ENCODE results near the gene FIZ1. TPM values are rescaled to one million over a fixed set of nuclear protein-coding genes. Genes with fewer than 3 reads are reported as not detected.

The FIZ1 gene
- total RNA-seq, 1 donor from 2014 or later, result 19.1 TPM

DNA sequence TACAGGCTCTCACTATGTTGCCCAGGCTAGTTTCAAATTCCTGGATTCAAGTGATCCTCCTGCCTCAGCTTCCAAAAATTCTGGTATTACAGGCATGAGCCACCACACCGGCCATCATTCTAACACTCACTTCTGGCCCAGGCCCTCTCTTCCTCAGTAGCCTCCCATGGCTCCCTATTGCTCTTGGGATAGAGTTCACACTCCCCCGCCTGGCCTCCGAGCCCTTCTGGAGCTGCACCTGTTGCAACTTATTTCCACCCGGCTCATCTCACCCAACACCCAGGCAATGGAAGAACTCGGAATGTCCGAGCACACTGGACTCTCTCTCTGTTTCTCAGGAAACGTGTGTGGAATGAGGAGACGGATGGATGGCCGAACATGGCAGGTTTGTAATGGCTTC is 45.0 kb downstream of the FIZ1 start:
- no peaks in the 10 kb centered on the region for H3K9me3 Mint-ChIP-seq (ENCODE audit: unreplicated experiment)
- no peaks in the 10 kb centered on the region for H3K36me3 Mint-ChIP-seq (ENCODE audit: unreplicated experiment)
- no peak for DNase-seq (ENCODE audit: extremely low spot score, unreplicated experiment)
- H3K27me3 Mint-ChIP-seq (ENCODE audit: unreplicated experiment), result no peaks in the 10 kb centered on the region
- H3K4me3 Mint-ChIP-seq (ENCODE audit: unreplicated experiment), result no peak overlapping the region
- H3K27ac Mint-ChIP-seq (ENCODE audit: unreplicated experiment), result no peak overlapping the region
- TF ChIP-seq, protein P1, sequence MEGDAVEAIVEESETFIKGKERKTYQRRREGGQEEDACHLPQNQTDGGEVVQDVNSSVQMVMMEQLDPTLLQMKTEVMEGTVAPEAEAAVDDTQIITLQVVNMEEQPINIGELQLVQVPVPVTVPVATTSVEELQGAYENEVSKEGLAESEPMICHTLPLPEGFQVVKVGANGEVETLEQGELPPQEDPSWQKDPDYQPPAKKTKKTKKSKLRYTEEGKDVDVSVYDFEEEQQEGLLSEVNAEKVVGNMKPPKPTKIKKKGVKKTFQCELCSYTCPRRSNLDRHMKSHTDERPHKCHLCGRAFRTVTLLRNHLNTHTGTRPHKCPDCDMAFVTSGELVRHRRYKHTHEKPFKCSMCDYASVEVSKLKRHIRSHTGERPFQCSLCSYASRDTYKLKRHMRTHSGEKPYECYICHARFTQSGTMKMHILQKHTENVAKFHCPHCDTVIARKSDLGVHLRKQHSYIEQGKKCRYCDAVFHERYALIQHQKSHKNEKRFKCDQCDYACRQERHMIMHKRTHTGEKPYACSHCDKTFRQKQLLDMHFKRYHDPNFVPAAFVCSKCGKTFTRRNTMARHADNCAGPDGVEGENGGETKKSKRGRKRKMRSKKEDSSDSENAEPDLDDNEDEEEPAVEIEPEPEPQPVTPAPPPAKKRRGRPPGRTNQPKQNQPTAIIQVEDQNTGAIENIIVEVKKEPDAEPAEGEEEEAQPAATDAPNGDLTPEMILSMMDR (IDR thresholded peaks at IDR 0.05), result no peak
- H3K4me1 Mint-ChIP-seq (ENCODE audit: unreplicated experiment), result peaks cover 35% of the 10 kb centered on the region

DNA sequence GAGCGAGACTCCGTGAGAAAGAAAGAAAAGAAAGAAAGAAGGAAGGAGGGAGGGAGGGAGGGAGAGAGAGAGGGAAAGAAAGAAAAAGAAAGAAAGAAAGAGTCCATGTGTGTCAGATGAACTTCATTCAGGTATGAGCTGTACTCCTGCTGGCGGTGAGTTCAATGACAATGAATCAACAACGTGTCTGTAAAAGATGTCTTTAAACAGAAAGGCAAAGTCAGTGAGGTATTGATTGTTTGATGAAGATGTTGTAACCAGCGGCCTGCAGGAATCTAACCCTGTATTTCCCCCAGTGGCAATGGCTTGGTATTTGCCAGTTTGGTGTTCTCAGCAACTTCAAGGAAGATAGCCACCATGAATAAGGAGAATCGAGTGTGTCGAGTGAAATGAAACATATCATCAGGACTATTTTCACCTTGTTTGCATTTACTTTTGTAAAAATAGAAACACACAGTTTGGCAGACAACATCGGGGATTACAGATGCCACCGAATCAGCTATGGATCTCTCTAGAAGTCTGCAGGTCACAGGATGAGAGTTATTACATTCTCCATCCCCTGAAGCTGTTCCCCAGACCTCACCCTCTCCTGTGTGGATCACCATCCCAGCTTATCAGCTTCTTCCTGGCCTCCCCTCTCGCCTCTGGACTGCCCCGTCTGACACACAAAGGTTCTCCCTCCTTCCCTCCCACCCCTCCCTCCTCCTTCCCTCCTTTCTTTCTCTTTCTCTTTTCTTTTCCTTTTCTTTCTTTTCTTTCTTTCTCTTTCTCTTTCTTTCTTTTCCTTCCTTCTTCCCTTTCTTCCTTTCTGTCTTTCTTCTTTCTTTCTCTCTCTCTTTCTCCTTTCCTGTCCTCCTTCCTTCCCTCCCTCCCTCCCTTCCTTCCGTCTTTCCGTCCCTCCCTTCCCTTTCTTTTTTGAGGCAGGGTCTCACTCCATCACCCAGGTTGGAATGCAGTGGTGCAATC is 45.8 kb downstream of the FIZ1 start:
- Mint-ChIP-seq H3K9me3 (ENCODE audit: unreplicated experiment) (no peaks in the 10 kb centered on the region), H3K4me3 (ENCODE audit: unreplicated experiment) (no peak overlapping the region), H3K27me3 (ENCODE audit: unreplicated experiment) (no peaks in the 10 kb centered on the region), H3K36me3 (ENCODE audit: unreplicated experiment) (no peaks in the 10 kb centered on the region), H3K4me1 (ENCODE audit: unreplicated experiment) (peaks cover 41% of the 10 kb centered on the region), H3K27ac (ENCODE audit: unreplicated experiment) (peak overlapping the region; percentile 92)
- DNase-seq (ENCODE audit: extremely low spot score, unreplicated experiment), result no peak
- TF ChIP-seq, protein P1 (IDR thresholded peaks at IDR 0.05), result no peak

DNA sequence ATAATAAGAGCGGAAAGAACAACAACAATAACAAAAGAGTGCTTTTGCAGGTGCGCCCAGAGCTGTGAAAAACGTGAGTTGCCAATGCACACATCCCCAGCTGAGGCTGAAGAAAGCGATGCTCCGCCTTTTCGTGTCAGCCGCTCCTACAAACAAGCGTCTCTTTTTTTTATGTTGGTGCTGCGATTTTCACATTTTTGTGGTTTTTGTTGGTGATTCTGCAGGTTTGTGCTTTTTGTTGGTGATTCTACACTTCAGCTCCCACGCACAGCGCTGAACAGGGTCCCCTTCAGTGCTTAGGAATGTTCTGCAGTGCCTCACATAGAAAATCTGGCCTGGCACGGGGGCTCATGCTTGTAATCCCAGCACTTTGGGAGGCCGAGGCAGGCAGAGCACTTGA is 46.7 kb downstream of the FIZ1 start:
- no peak for DNase-seq (ENCODE audit: extremely low spot score, unreplicated experiment)
- Mint-ChIP-seq H3K27ac (ENCODE audit: unreplicated experiment) (peak overlapping the region; percentile 92), H3K27me3 (ENCODE audit: unreplicated experiment) (no peaks in the 10 kb centered on the region), H3K4me1 (ENCODE audit: unreplicated experiment) (peaks cover 49% of the 10 kb centered on the region), H3K36me3 (ENCODE audit: unreplicated experiment) (no peaks in the 10 kb centered on the region), H3K9me3 (ENCODE audit: unreplicated experiment) (no peaks in the 10 kb centered on the region), H3K4me3 (ENCODE audit: unreplicated experiment) (peak overlapping the region; percentile 16)
- TF ChIP-seq, protein P1 (IDR thresholded peaks at IDR 0.05), result no peak

DNA sequence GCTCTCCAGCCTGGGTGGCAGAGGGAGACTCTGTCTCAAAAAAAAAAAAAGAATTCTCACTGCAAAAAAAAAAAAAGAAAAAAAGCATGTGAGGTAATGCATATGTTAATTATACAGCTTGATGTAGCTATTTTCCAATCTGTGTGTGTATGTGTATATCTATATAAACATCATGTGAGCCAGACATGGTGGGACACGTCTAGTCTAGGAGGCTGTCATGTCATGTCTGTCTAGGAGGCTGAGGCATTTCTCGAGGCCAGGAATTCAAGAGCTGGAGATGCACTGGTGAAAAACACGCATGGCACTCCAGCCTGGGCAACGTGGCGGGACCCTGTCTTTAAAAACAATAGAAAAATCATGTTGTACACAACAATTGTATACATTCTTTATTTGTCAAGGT is 47.1 kb downstream of the FIZ1 start:
- no peak for DNase-seq (ENCODE audit: extremely low spot score, unreplicated experiment)
- Mint-ChIP-seq H3K4me1 (ENCODE audit: unreplicated experiment) (peaks cover 54% of the 10 kb centered on the region), H3K27me3 (ENCODE audit: unreplicated experiment) (no peaks in the 10 kb centered on the region), H3K27ac (ENCODE audit: unreplicated experiment) (peak overlapping the region; percentile 92), H3K9me3 (ENCODE audit: unreplicated experiment) (no peaks in the 10 kb centered on the region), H3K4me3 (ENCODE audit: unreplicated experiment) (peak overlapping the region; percentile 42), H3K36me3 (ENCODE audit: unreplicated experiment) (no peaks in the 10 kb centered on the region)
- TF ChIP-seq, protein P1 (IDR thresholded peaks at IDR 0.05), result no peak

DNA sequence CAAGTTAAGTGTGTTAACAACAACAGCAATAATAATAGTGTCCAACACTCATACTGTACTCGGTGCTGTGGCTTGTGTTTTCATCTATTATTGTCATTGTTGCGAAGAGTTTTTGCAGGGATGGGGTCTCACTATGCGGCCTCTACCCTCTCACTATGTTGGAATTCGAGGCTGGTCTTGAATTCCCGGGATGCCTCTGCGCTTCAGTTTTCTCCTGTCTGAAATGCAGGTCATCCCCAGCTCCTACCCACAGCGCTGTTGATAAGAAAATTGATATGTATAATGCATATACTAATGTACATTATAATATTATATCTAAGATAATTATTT is 49.0 kb downstream of the FIZ1 start:
- Mint-ChIP-seq H3K27ac (ENCODE audit: unreplicated experiment) (peak overlapping the region; percentile 91), H3K4me1 (ENCODE audit: unreplicated experiment) (peaks cover 70% of the 10 kb centered on the region), H3K36me3 (ENCODE audit: unreplicated experiment) (no peaks in the 10 kb centered on the region), H3K4me3 (ENCODE audit: unreplicated experiment) (peak overlapping the region; percentile 32), H3K9me3 (ENCODE audit: unreplicated experiment) (no peaks in the 10 kb centered on the region), H3K27me3 (ENCODE audit: unreplicated experiment) (no peaks in the 10 kb centered on the region)
- TF ChIP-seq, protein P1 (IDR thresholded peaks at IDR 0.05), result no peak
- no peak for DNase-seq (ENCODE audit: extremely low spot score, unreplicated experiment)
